Fibroblast of skin of left biceps (primary cell): ENCODE measurements around the gene EYA4.

Experiments used
- DNase-seq, 2 experiments: peaks; one replicate each; pipeline ENCODE4 v3.0.0-alpha.2; 2013; ENCODE audit warnings: low read depth in 2 of 2

Gene EYA4

DNA sequence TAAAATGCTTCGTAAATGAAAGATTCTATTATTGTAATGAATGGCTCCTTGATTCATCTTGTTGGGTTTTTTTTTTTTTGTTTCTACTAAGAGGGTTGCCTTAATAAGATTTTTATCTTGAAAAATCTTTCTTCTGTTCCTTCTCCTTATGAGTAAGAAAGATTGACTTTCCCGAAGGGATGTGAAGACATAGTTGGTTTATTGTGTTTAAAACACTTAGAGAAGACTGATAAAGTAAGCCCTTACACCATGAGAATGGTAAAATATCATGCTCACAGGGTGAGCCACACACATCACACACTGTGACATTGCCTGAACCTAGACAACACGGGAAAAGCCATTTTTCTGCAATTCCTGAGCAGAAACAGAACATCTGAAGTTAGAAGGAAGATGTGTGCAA lies 330.5 kb downstream of the EYA4 start:
- DNase-seq = no peak

DNA sequence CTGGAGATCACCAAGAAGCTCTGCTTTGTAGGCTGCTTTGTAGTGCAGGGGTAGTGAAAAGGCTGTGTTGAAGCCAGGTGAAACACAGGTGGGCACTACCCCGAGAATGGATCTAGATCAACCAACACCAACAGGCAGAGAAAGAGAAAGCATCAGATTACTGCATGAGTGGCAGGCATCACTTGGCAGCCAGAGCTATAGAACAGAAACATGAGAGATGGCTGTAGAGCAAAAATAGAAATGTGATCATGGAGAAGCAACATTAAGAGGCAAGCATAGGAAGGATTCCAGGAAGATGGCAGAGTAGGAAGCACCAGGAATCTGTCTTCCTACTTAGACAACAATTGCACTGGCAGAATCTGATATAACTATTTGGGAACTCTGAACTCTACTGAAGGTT lies 336.7 kb downstream of the EYA4 start:
- DNase-seq = no peak
